PC-3 (cell line): ENCODE measurements around the gene SF3B2. TPM values are rescaled to one million over a fixed set of nuclear protein-coding genes. Genes with fewer than 3 reads are reported as not detected.

Experiments used
- ATAC-seq: fragments of 200-7000 bp; cut with Tn5 transposase; 2 replicates; pipeline ENCODE4 v1.9.1; 2020; ENCODE audit warnings: mild to moderate bottlenecking, moderate library complexity
- BruUV-seq: library from RNA; stranded (reverse); fragments of 400-500 nt; replicated peaks from 2 replicates; lab custom pipeline; 2021; lab: Mats Ljungman, UMichigan
- CTCF ChIA-PET: fragments of 300-600 bp; sonication (Branson Sonifier 250); formaldehyde crosslinking; loops from one replicate; lab custom pipeline; 2022; ENCODE audit warnings: antibody characterized with exemption; lab: Charles Lee
- POLR2A ChIA-PET: fragments of 300-600 bp; sonication (Branson Sonifier 250); formaldehyde crosslinking; loops from one replicate; lab custom pipeline; 2022; ENCODE audit warnings: antibody characterized with exemption; ENCODE audit not compliant: unreplicated experiment; lab: Charles Lee
- DNase-seq: peaks from one replicate; pipeline ENCODE4 v3.0.0-alpha.2; 2015
- H2AFZ ChIP-seq: fragments of 300-600 bp; sonication (generic); 2 replicates; pipeline ENCODE4 v1.6.0; 2016; ENCODE audit warnings: antibody characterized with exemption, low read length
- H3F3A ChIP-seq: fragments of 300-600 bp; sonication (generic); one replicate; pipeline ENCODE4 v1.6.0; 2017; ENCODE audit warnings: antibody characterized with exemption, low read length, control low read depth, mild to moderate bottlenecking; ENCODE audit not compliant: unreplicated experiment
- H3K27ac ChIP-seq: fragments of 300-600 bp; sonication (generic); 2 replicates; pipeline ENCODE4 v1.5.1; 2016; ENCODE audit warnings: mild to moderate bottlenecking, low read length
- H3K27me3 ChIP-seq: fragments of 300-600 bp; sonication (generic); 2 replicates; pipeline ENCODE4 v1.6.1; 2016; ENCODE audit warnings: low read length, mixed read lengths
- H3K36me3 ChIP-seq: fragments of 300-600 bp; sonication (generic); 2 replicates; pipeline ENCODE4 v1.6.1; 2016; ENCODE audit warnings: low read depth, mixed run types, low read length, mixed read lengths
- H3K4me1 ChIP-seq: fragments of 300-600 bp; sonication (generic); 2 replicates; pipeline ENCODE4 v1.5.1; 2016; ENCODE audit warnings: low read length; ENCODE audit not compliant: insufficient read depth
- H3K4me2 ChIP-seq: fragments of 300-600 bp; sonication (generic); 2 replicates; pipeline ENCODE4 v1.6.0; 2016; ENCODE audit warnings: low read length
- H3K4me3 ChIP-seq: fragments of 300-600 bp; sonication (generic); 2 replicates; pipeline ENCODE4 v1.5.1; 2016; ENCODE audit warnings: mild to moderate bottlenecking, low read length, mixed read lengths
- H3K79me2 ChIP-seq: fragments of 300-600 bp; sonication (generic); 2 replicates; pipeline ENCODE4 v1.6.1; 2017; ENCODE audit warnings: low read length, mixed read lengths
- H3K9ac ChIP-seq: fragments of 300-600 bp; sonication (generic); 2 replicates; pipeline ENCODE4 v1.6.0; 2016; ENCODE audit warnings: mild to moderate bottlenecking, low read length
- H3K9me2 ChIP-seq: fragments of 300-600 bp; sonication (generic); replicated peaks from 2 replicates; pipeline ENCODE4 v1.6.1; 2016; ENCODE audit warnings: mixed run types, low read length, mixed read lengths
- H3K9me3 ChIP-seq: fragments of 300-600 bp; sonication (generic); 2 replicates; pipeline ENCODE4 v1.6.1; 2016; ENCODE audit warnings: low read length, mixed read lengths
- H4K20me1 ChIP-seq: fragments of 300-600 bp; sonication (generic); 2 replicates; pipeline ENCODE4 v1.6.1; 2016; ENCODE audit warnings: low read length, mixed read lengths
- EZH2 ChIP-seq: fragments of 300-600 bp; sonication (generic); IDR thresholded peaks from one replicate; pipeline ENCODE4 v1.6.1; 2017; ENCODE audit warnings: antibody characterized with exemption, mild to moderate bottlenecking, low read length; ENCODE audit not compliant: unreplicated experiment
- EZH2phosphoT487 ChIP-seq: fragments of 300-600 bp; sonication (generic); IDR thresholded peaks from 2 replicates; pipeline ENCODE4 v1.6.1; 2018; ENCODE audit warnings: mild to moderate bottlenecking, antibody characterized with exemption, low read length, borderline replicate concordance
- intact Hi-C: fragments of 100-400 bp; cut with micrococcal nuclease; formaldehyde crosslinking; loops from 2 replicates; pipeline ENCODE4 v1.9.0; 2023
- total RNA-seq: library from RNA; depleted of rRNA; stranded (reverse); fragments of >200 nt; gene quantifications from 2 replicates; pipeline ENCODE4 v1.2.3, GENCODE V29; 2014
- TF ChIP-seq, protein P1 (sequence below): fragments of 300-600 bp; sonication (generic); conservative IDR thresholded peaks from 2 replicates; pipeline ENCODE4 v1.5.1; 2017; ENCODE audit warnings: antibody characterized with exemption, low read depth, mild to moderate bottlenecking, low read length

The SF3B2 gene
- total RNA-seq, 1 experiment from 2014 or later: 241 TPM

- ChIA-PET CTCF (no interaction called here), POLR2A (no interaction called here)
- Histone ChIP-seq H4K20me1 (no peaks in the 10 kb centered on the region), H3K9me2 (no peaks in the 10 kb centered on the region), H3K4me3 (0 out of 2 replicates have a peak overlapping the region, but pooled peaks have one; percentile 6), H3F3A (no peaks in the 10 kb centered on the region), H3K4me1 (peaks cover 48% of the 10 kb centered on the region), H3K27ac (no peak overlapping the region), H3K36me3 (no peaks in the 10 kb centered on the region), H3K9ac (no peak overlapping the region), H3K4me2 (peak overlapping the region; percentile 45), H3K79me2 (no peaks in the 10 kb centered on the region), H3K27me3 (no peaks in the 10 kb centered on the region), H2AFZ (no peak overlapping the region), H3K9me3 (no peaks in the 10 kb centered on the region)
- ATAC-seq (peak; percentile 7; the same call in 1 of the 2 replicates), DNase-seq (peak; percentile 76)
- BruUV-seq: no TSS peak
- TF ChIP-seq, protein P1, sequence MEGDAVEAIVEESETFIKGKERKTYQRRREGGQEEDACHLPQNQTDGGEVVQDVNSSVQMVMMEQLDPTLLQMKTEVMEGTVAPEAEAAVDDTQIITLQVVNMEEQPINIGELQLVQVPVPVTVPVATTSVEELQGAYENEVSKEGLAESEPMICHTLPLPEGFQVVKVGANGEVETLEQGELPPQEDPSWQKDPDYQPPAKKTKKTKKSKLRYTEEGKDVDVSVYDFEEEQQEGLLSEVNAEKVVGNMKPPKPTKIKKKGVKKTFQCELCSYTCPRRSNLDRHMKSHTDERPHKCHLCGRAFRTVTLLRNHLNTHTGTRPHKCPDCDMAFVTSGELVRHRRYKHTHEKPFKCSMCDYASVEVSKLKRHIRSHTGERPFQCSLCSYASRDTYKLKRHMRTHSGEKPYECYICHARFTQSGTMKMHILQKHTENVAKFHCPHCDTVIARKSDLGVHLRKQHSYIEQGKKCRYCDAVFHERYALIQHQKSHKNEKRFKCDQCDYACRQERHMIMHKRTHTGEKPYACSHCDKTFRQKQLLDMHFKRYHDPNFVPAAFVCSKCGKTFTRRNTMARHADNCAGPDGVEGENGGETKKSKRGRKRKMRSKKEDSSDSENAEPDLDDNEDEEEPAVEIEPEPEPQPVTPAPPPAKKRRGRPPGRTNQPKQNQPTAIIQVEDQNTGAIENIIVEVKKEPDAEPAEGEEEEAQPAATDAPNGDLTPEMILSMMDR: no peak
- TF ChIP-seq EZH2phosphoT487: no peak
- no peak for TF ChIP-seq EZH2
- intact Hi-C loops: no loop called here
These were observed 39.0 kb upstream of the SF3B2 start for GRCh38 chr11:66012946-66013761.

- Histone ChIP-seq H3K27me3 (no peaks in the 10 kb centered on the region), H3F3A (no peaks in the 10 kb centered on the region), H4K20me1 (no peaks in the 10 kb centered on the region), H3K4me2 (no peak overlapping the region), H3K9me3 (no peaks in the 10 kb centered on the region), H3K27ac (no peak overlapping the region), H3K9me2 (no peaks in the 10 kb centered on the region), H3K36me3 (no peaks in the 10 kb centered on the region), H3K9ac (no peak overlapping the region), H3K79me2 (no peaks in the 10 kb centered on the region), H3K4me3 (no peak overlapping the region), H2AFZ (no peak overlapping the region), H3K4me1 (peaks cover 42% of the 10 kb centered on the region)
- ATAC-seq (no peak), DNase-seq (no peak)
- intact Hi-C loops: no loop called here
- TF ChIP-seq EZH2phosphoT487 (no peak), EZH2 (no peak)
- TF ChIP-seq, protein P1: no peak
- CTCF ChIA-PET: no interaction called here
- POLR2A ChIA-PET: no interaction called here
- BruUV-seq: no TSS peak
These were observed 38.4 kb upstream of the SF3B2 start for GRCh38 chr11:66013762-66014100.

GRCh38 chr11:66014804-66015453, 37.2 kb upstream of the SF3B2 start:
- BruUV-seq: no TSS peak
- ChIA-PET CTCF (no interaction called here), POLR2A (no interaction called here)
- Histone ChIP-seq H3K9me2 (no peaks in the 10 kb centered on the region), H3K36me3 (no peaks in the 10 kb centered on the region), H3K27me3 (no peaks in the 10 kb centered on the region), H4K20me1 (no peaks in the 10 kb centered on the region), H3K4me2 (peak overlapping the region; percentile 1; the same call in 1 of the 2 replicates), H3K4me1 (peaks cover 40% of the 10 kb centered on the region), H2AFZ (peak overlapping the region; percentile 37; the same call in 1 of the 2 replicates), H3K79me2 (no peaks in the 10 kb centered on the region), H3F3A (no peaks in the 10 kb centered on the region), H3K9ac (no peak overlapping the region), H3K9me3 (no peaks in the 10 kb centered on the region), H3K27ac (0 out of 2 replicates have a peak overlapping the region, but pooled peaks have one; percentile 10), H3K4me3 (no peak overlapping the region)
- DNase-seq (no peak), ATAC-seq (peak; percentile 4)
- TF ChIP-seq EZH2 (no peak), EZH2phosphoT487 (no peak)
- TF ChIP-seq, protein P1: no peak
- intact Hi-C loops: no loop called here
